ENCODE results near the gene CTPS2. TPM values are rescaled to one million over a fixed set of nuclear protein-coding genes. Genes with fewer than 3 reads are reported as not detected.
"Not testable (repeated sequence)": the region's sequence is repeated elsewhere in the genome, so short reads cannot be mapped to it uniquely, and the experiment has no call there.

Gene CTPS2
- total RNA-seq, 1 donor from 2014 or later = 5.7 TPM

- ATAC-seq; DNase-seq; intact Hi-C loops (cut with micrococcal nuclease): not testable (repeated sequence)
These were observed 84.0 kb downstream of the CTPS2 start for GRCh38 chrX:16628511-16628910.

- DNase-seq (no peak), ATAC-seq (no peak)
- intact Hi-C loops (cut with micrococcal nuclease) = no loop called here
These were observed 93.4 kb downstream of the CTPS2 start for GRCh38 chrX:16619024-16619423.

GRCh38 chrX:16618422-16618821, 94.0 kb downstream of the CTPS2 start:
- DNase-seq = no peak
- no peak for ATAC-seq
- intact Hi-C loops (cut with micrococcal nuclease) = no loop called here

GRCh38 chrX:16617382-16617781, 95.1 kb downstream of the CTPS2 start:
- intact Hi-C loops (cut with micrococcal nuclease) = no loop called here
- ATAC-seq (no peak), DNase-seq (no peak)

GRCh38 chrX:16612257-16612897, 100.1 kb downstream of the CTPS2 start:
- ATAC-seq = no peak
- intact Hi-C loops (cut with micrococcal nuclease) = no loop called here

GRCh38 chrX:16610654-16611053, 101.8 kb downstream of the CTPS2 start:
- ATAC-seq; intact Hi-C loops (cut with micrococcal nuclease); DNase-seq: not testable (repeated sequence)

More at GRCh38 chrX:16612257-16612897, 100.1 kb downstream of the CTPS2 start:
- DNase-seq = no peak

GRCh38 chrX:16610121-16610621, 102.3 kb downstream of the CTPS2 start:
- ATAC-seq (no peak), DNase-seq (no peak)
- intact Hi-C loops (cut with micrococcal nuclease) = no loop called here

- ATAC-seq = peak; percentile 61
- intact Hi-C loops (cut with micrococcal nuclease) = no loop called here
- no peak for DNase-seq
These were observed 106.2 kb downstream of the CTPS2 start for GRCh38 chrX:16606142-16606720.

- no peak for DNase-seq
- intact Hi-C loops (cut with micrococcal nuclease) = no loop called here
- peak; percentile 55 for ATAC-seq
These were observed 108.1 kb downstream of the CTPS2 start for GRCh38 chrX:16604337-16604736.

GRCh38 chrX:16603822-16604221, 108.6 kb downstream of the CTPS2 start:
- intact Hi-C loops (cut with micrococcal nuclease) = no loop called here
- no peak for ATAC-seq

GRCh38 chrX:16603235-16603634, 109.2 kb downstream of the CTPS2 start:
- DNase-seq; intact Hi-C loops (cut with micrococcal nuclease); ATAC-seq: not testable (repeated sequence)

More at GRCh38 chrX:16603822-16604221, 108.6 kb downstream of the CTPS2 start:
- DNase-seq = no peak

GRCh38 chrX:16601885-16602284, 110.6 kb downstream of the CTPS2 start:
- no peak for ATAC-seq

GRCh38 chrX:16594490-16594889, 118.0 kb downstream of the CTPS2 start:
- no peak for DNase-seq
- no peak for ATAC-seq
- intact Hi-C loops (cut with micrococcal nuclease) = no loop called here

More at GRCh38 chrX:16601885-16602284, 110.6 kb downstream of the CTPS2 start:
- intact Hi-C loops (cut with micrococcal nuclease) = no loop called here
- DNase-seq = no peak

GRCh38 chrX:16593801-16594200, 118.7 kb downstream of the CTPS2 start:
- DNase-seq = no peak
- intact Hi-C loops (cut with micrococcal nuclease) = no loop called here
- ATAC-seq = no peak

GRCh38 chrX:16592194-16592770, 120.2 kb downstream of the CTPS2 start:
- no peak for ATAC-seq
- intact Hi-C loops (cut with micrococcal nuclease) = no loop called here
- DNase-seq = no peak

GRCh38 chrX:16589826-16590225, 122.6 kb downstream of the CTPS2 start:
- no peak for ATAC-seq
- no peak for DNase-seq
- intact Hi-C loops (cut with micrococcal nuclease) = no loop called here

- no peak for ATAC-seq
- intact Hi-C loops (cut with micrococcal nuclease) = no loop called here
These were observed 123.3 kb downstream of the CTPS2 start for GRCh38 chrX:16589211-16589610.

GRCh38 chrX:16588266-16588665, 124.2 kb downstream of the CTPS2 start:
- ATAC-seq (no peak), DNase-seq (no peak)
- intact Hi-C loops (cut with micrococcal nuclease) = no loop called here

More at GRCh38 chrX:16589211-16589610, 123.3 kb downstream of the CTPS2 start:
- DNase-seq = no peak

- ATAC-seq (no peak), DNase-seq (no peak)
- intact Hi-C loops (cut with micrococcal nuclease) = no loop called here
These were observed 124.6 kb downstream of the CTPS2 start for GRCh38 chrX:16587836-16588235.

GRCh38 chrX:16586377-16587112, 125.9 kb downstream of the CTPS2 start:
- intact Hi-C loops (cut with micrococcal nuclease) = no loop called here
- ATAC-seq (no peak), DNase-seq (no peak)
